HEK293 (cell line): ENCODE results near the gene HLA-DPA1.

Experiments
- CTCF ChIA-PET: fragments of 350-600 bp; formaldehyde crosslinking; extraction: SDS; loops from one replicate; lab custom pipeline; 2021; ENCODE audit warnings: antibody characterized with exemption; lab: Yijun Ruan, JAX
- POLR2A ChIA-PET: fragments of 300-600 bp; formaldehyde crosslinking; extraction: SDS; loops from one replicate; lab custom pipeline; 2020; ENCODE audit warnings: antibody characterized with exemption, inconsistent platforms; lab: Yijun Ruan, JAX
- H3K27ac ChIP-seq: fragments of 200-500 bp; sonication (Bioruptor generic); 2 replicates; pipeline ENCODE4 v1.5.1; 2014; ENCODE audit warnings: low read depth, low read length, control low read depth, inconsistent platforms; ENCODE audit errors: extremely low read depth
- H3K36me3 ChIP-seq, 2 experiments: fragments of 200-500 bp in 1 of 2; sonication (Bioruptor generic) in 1 of 2; 1 replicate in 1 of 2; 2 replicates in 1 of 2; pipeline ENCODE4 v1.5.1; 2014 to 2017; ENCODE audit warnings: inconsistent platforms in 2 of 2, low read length in 2 of 2; ENCODE audit not compliant: control insufficient read depth in 2 of 2, insufficient read depth in 1 of 2
- H3K4me1 ChIP-seq: fragments of 200-500 bp; sonication (Bioruptor generic); 2 replicates; pipeline ENCODE4 v1.5.1; 2014; ENCODE audit warnings: mild to moderate bottlenecking, low read length, inconsistent platforms; ENCODE audit not compliant: control insufficient read depth, insufficient read depth
- H3K4me3 ChIP-seq: 2 replicates; pipeline ENCODE4 v1.5.1; 2011; ENCODE audit warnings: low read depth, mild to moderate bottlenecking, control low read depth, low read length, moderate library complexity
- H3K9me3 ChIP-seq: fragments of 200-500 bp; sonication (Bioruptor generic); 2 replicates; pipeline ENCODE4 v1.5.1; 2014; ENCODE audit warnings: low read depth, low read length, inconsistent platforms; ENCODE audit not compliant: control insufficient read depth, insufficient read depth
- CTCF ChIP-seq: fragments of 450-650 bp; formaldehyde crosslinking; IDR thresholded peaks from 2 replicates; pipeline ENCODE4 v1.5.1; 2016; ENCODE audit warnings: missing biosample characterization, missing genetic modification characterization
- REST ChIP-seq: fragments of 450-650 bp; formaldehyde crosslinking; IDR thresholded peaks from 2 replicates; pipeline ENCODE4 v1.5.1; 2016; ENCODE audit warnings: missing biosample characterization, missing genetic modification characterization
- ZBTB21 ChIP-seq: fragments of 450-650 bp; formaldehyde crosslinking; IDR thresholded peaks from 2 replicates; pipeline ENCODE4 v1.5.1; 2017; ENCODE audit warnings: missing biosample characterization, missing genetic modification characterization
- ZNF121 ChIP-seq: fragments of 450-650 bp; formaldehyde crosslinking; IDR thresholded peaks from 2 replicates; pipeline ENCODE4 v1.5.1; 2016; ENCODE audit warnings: missing biosample characterization, missing genetic modification characterization
- ZNF169 ChIP-seq: fragments of 450-650 bp; formaldehyde crosslinking; IDR thresholded peaks from 2 replicates; pipeline ENCODE4 v1.5.1; 2016; ENCODE audit warnings: missing biosample characterization, missing genetic modification characterization
- ZNF18 ChIP-seq: fragments of 450-650 bp; formaldehyde crosslinking; IDR thresholded peaks from 2 replicates; pipeline ENCODE4 v1.5.1; 2016; ENCODE audit warnings: missing biosample characterization, missing genetic modification characterization
- ZNF266 ChIP-seq: fragments of 450-650 bp; formaldehyde crosslinking; IDR thresholded peaks from 2 replicates; pipeline ENCODE4 v1.5.1; 2016; ENCODE audit warnings: missing biosample characterization, missing genetic modification characterization, low read depth
- ZNF274 ChIP-seq, 2 experiments: fragments of 200-500 bp in 1 of 2; fragments of 450-650 bp in 1 of 2; sonication (Bioruptor generic) in 1 of 2; formaldehyde crosslinking in 1 of 2; IDR thresholded peaks; 2 replicates each; pipeline versions ENCODE4 v1.5.1 to v1.6.1; 2014 to 2016; ENCODE audit warnings: borderline replicate concordance in 1 of 2, inconsistent platforms in 1 of 2, low read length in 1 of 2, missing biosample characterization in 1 of 2, missing genetic modification characterization in 1 of 2
- ZNF341 ChIP-seq: fragments of 450-650 bp; formaldehyde crosslinking; IDR thresholded peaks from 2 replicates; pipeline ENCODE4; 2016; ENCODE audit warnings: low read depth, missing biosample characterization, missing genetic modification characterization
- ZNF48 ChIP-seq: fragments of 450-650 bp; formaldehyde crosslinking; IDR thresholded peaks from 2 replicates; pipeline ENCODE4 v1.5.1; 2016; ENCODE audit warnings: missing biosample characterization, missing genetic modification characterization
- ZNF571 ChIP-seq: fragments of 450-650 bp; formaldehyde crosslinking; IDR thresholded peaks from 2 replicates; pipeline ENCODE4 v1.5.0; 2017; ENCODE audit warnings: missing biosample characterization, missing genetic modification characterization
- ZNF600 ChIP-seq: fragments of 450-650 bp; formaldehyde crosslinking; IDR thresholded peaks from 2 replicates; pipeline ENCODE4 v1.5.1; 2016; ENCODE audit warnings: missing biosample characterization, missing genetic modification characterization
- ZNF639 ChIP-seq: fragments of 450-650 bp; formaldehyde crosslinking; IDR thresholded peaks from 2 replicates; pipeline ENCODE4 v1.5.1; 2016; ENCODE audit warnings: missing biosample characterization, missing genetic modification characterization
- ZNF654 ChIP-seq: fragments of 450-650 bp; formaldehyde crosslinking; IDR thresholded peaks from 2 replicates; pipeline ENCODE4 v1.5.1; 2016; ENCODE audit warnings: low read depth, missing biosample characterization, missing genetic modification characterization
- ZNF768 ChIP-seq: fragments of 450-650 bp; formaldehyde crosslinking; IDR thresholded peaks from 2 replicates; pipeline ENCODE4 v1.5.1; 2018; ENCODE audit warnings: missing biosample characterization, mild to moderate bottlenecking, missing genetic modification characterization
- ZNF837 ChIP-seq: fragments of 450-650 bp; formaldehyde crosslinking; IDR thresholded peaks from 2 replicates; pipeline ENCODE4 v1.5.1; 2016; ENCODE audit warnings: missing biosample characterization, missing genetic modification characterization

HLA-DPA1 gene

GRCh38 chr6:33085627-33086026 is 12.2 kb upstream of the HLA-DPA1 start:
- H3K4me3 ChIP-seq = no peak overlapping the region
- TF ChIP-seq ZNF768 (tag by site-specific recombination) = no peak
- no peak for TF ChIP-seq ZNF48 (tag by site-specific recombination)
- TF ChIP-seq ZNF274 (IDR thresholded peaks at IDR 0.05; ENCODE audit: low read length) = no peak
- TF ChIP-seq ZNF274 (tag by site-specific recombination; IDR thresholded peaks at IDR 0.05; ENCODE audit: borderline replicate concordance) = no peak
- TF ChIP-seq ZNF121 (tag by site-specific recombination) = no peak
- no peak for TF ChIP-seq ZBTB21 (tag by site-specific recombination)
- no peak for TF ChIP-seq ZNF341 (tag by site-specific recombination)
- no peak for TF ChIP-seq ZNF639 (tag by site-specific recombination)
- TF ChIP-seq ZNF266 (tag by site-specific recombination) = no peak
- TF ChIP-seq ZNF654 (tag by site-specific recombination) = no peak
- CTCF ChIA-PET = no interaction called here
- H3K36me3 ChIP-seq = peaks cover 0 to 33% of the 10 kb centered on the region in 2 experiments; a peak in 1 of 3 replicates
- POLR2A ChIA-PET = no interaction called here
- no peaks in the 10 kb centered on the region for H3K9me3 ChIP-seq
- peaks cover 5% of the 10 kb centered on the region; the same call in 1 of the 2 replicates for H3K4me1 ChIP-seq
- H3K27ac ChIP-seq = no peak overlapping the region

GRCh38 chr6:33082702-33083101 is 9.3 kb upstream of the HLA-DPA1 start:
- Histone ChIP-seq H3K9me3 (no peaks in the 10 kb centered on the region), H3K4me3 (no peak overlapping the region)
- TF ChIP-seq CTCF = peak; percentile 48; the same call in 1 of the 2 replicates
- TF ChIP-seq ZNF571 (tag by site-specific recombination) = no peak
- TF ChIP-seq, all 188 proteins: peak for 1
- Histone ChIP-seq H3K4me1 (peaks cover 5% of the 10 kb centered on the region), H3K36me3 (peaks cover 0 to 33% of the 10 kb centered on the region in 2 experiments; a peak in 1 of 3 replicates), H3K27ac (no peak overlapping the region)
- POLR2A ChIA-PET = no interaction called here
- CTCF ChIA-PET = interaction anchor here (0.7 to 5.0 kb wide), 8 partner anchors 14 to 394 kb away, joined by 3 to 37 read pairs (median 4); no protein-coding TSS in a partner anchor

- ChIA-PET POLR2A (interaction anchor here (0.7 to 2.6 kb wide), 5 partner anchors 9 to 191 kb away, joined by 3 to 18 read pairs (median 5); partner anchors contain the start of genes HSD17B8, RPS18 and VPS52), CTCF (interaction anchor here (0.7 to 5.0 kb wide), 5 partner anchors 9 to 186 kb away, joined by 3 to 37 read pairs (median 7); no protein-coding TSS in a partner anchor)
- Histone ChIP-seq H3K4me1 (peaks cover 5% of the 10 kb centered on the region), H3K9me3 (no peaks in the 10 kb centered on the region), H3K36me3 (peaks cover 0 to 21% of the 10 kb centered on the region in 2 experiments; a peak in 1 of 3 replicates), H3K4me3 (peak overlapping the region; percentile 62), H3K27ac (no peak overlapping the region; the same call in 1 of the 2 replicates)
- TF ChIP-seq ZNF18 (tag by site-specific recombination) (no peak), ZNF600 (tag by site-specific recombination) (peak; percentile 84), ZNF169 (tag by site-specific recombination) (no peak), ZNF837 (tag by site-specific recombination) (0 out of 2 replicates have a peak, but pooled peaks have one; percentile 9), REST (peak; percentile 52)
Measured at GRCh38 chr6:33081098-33081824, 7.8 kb upstream of the HLA-DPA1 start.
